GM21786 (cell line): ENCODE measurements around the gene RFPL1.
"Not testable (repeated sequence)": the region's sequence is repeated elsewhere in the genome, so short reads cannot be mapped to it uniquely, and the experiment has no call there.

Experiments
- ATAC-seq: cut with Tn5 transposase; IDR thresholded peaks from one replicate; pipeline ENCODE4 v1.9.1; 2021; ENCODE audit not compliant: unreplicated experiment

Gene RFPL1

GRCh38 chr22:29477723-29478318, 39.4 kb downstream of the RFPL1 start:
- ATAC-seq, result no peak

GRCh38 chr22:29478326-29479276, 40.2 kb downstream of the RFPL1 start:
- no peak for ATAC-seq

GRCh38 chr22:29479417-29480261, 41.3 kb downstream of the RFPL1 start, which contains the start of gene NEFH:
Gene NEFH, plus strand, starts transcription at chr22:29480218. Its CDS starts 45 bp downstream, at chr22:29480263.
- no peak for ATAC-seq

- ATAC-seq, result no peak
Measured at GRCh38 chr22:29480262-29480511, 41.8 kb downstream of the RFPL1 start.

GRCh38 chr22:29480512-29481264, 42.3 kb downstream of the RFPL1 start:
- ATAC-seq, result no peak

GRCh38 chr22:29481265-29482000, 43.0 kb downstream of the RFPL1 start:
- ATAC-seq, result no peak

- no peak for ATAC-seq
Measured at GRCh38 chr22:29482253-29482652, 43.9 kb downstream of the RFPL1 start.

- ATAC-seq, result no peak
Measured at GRCh38 chr22:29482726-29483125, 44.3 kb downstream of the RFPL1 start.

GRCh38 chr22:29483254-29483653, 44.9 kb downstream of the RFPL1 start:
- no peak for ATAC-seq

- no peak for ATAC-seq
Measured at GRCh38 chr22:29484642-29485041, 46.3 kb downstream of the RFPL1 start.

- no peak for ATAC-seq
Measured at GRCh38 chr22:29485448-29485847, 47.1 kb downstream of the RFPL1 start.

- no peak for ATAC-seq
Measured at GRCh38 chr22:29487426-29487986, 49.1 kb downstream of the RFPL1 start.

GRCh38 chr22:29489127-29489780, 50.9 kb downstream of the RFPL1 start:
- not testable (repeated sequence) for ATAC-seq

- no peak for ATAC-seq
Measured at GRCh38 chr22:29491012-29491411, 52.6 kb downstream of the RFPL1 start.
